ENCODE data around the gene SENP8. TPM values are rescaled to one million over a fixed set of nuclear protein-coding genes. Genes with fewer than 3 reads are reported as not detected.

The SENP8 gene
- total RNA-seq, 3 donors from 2014 or later (not counting 1 experiment from before 2014, with no cell fraction given) = 0.27 to 0.45 (median 0.28) TPM

GRCh38 chr15:72175186-72176044 lies 57.2 kb downstream of the SENP8 start:
- Mint-ChIP-seq H3K36me3 (no peaks in the 10 kb centered on the region), H3K4me3 (no peak overlapping the region), H3K4me1 (no peaks in the 10 kb centered on the region), H3K27me3 (ENCODE audit: low read depth in 2 of 2) (peaks cover 0 to 5% of the 10 kb centered on the region in 2 donors), H3K9me3 (no peaks in the 10 kb centered on the region), H3K27ac (no peak overlapping the region)
- WGBS (ENCODE audit: insufficient coverage) = 90% methylated on average over 13 of the region's 15 CpGs
- no peak for TF ChIP-seq CTCF (IDR thresholded peaks at IDR 0.05)
- no peak overlapping the region for H3K27ac ChIP-seq (ENCODE audit: low read length)
- H3K4me1 ChIP-seq (ENCODE audit: control insufficient read depth, insufficient read depth, low read length) = no peaks in the 10 kb centered on the region
- H3K4me3 ChIP-seq (ENCODE audit: low read length) = no peak overlapping the region
- H3K9me3 ChIP-seq (ENCODE audit: control insufficient read depth, insufficient read depth, low read length) = no peaks in the 10 kb centered on the region
- intact Hi-C loops (cut with micrococcal nuclease) = no loop called here
- H3K27me3 ChIP-seq (ENCODE audit: control insufficient read depth, insufficient read depth, low read length) = no peaks in the 10 kb centered on the region
- no peak for DNase-seq
- H3K36me3 ChIP-seq (ENCODE audit: control insufficient read depth, insufficient read depth, low read length) = no peaks in the 10 kb centered on the region
- ATAC-seq = no peak

GRCh38 chr15:72176159-72176558 lies 58.0 kb downstream of the SENP8 start:
- no peak overlapping the region for H3K4me3 ChIP-seq (ENCODE audit: low read length)
- no peak for DNase-seq
- intact Hi-C loops (cut with micrococcal nuclease) = no loop called here
- H3K27me3 ChIP-seq (ENCODE audit: control insufficient read depth, insufficient read depth, low read length) = no peaks in the 10 kb centered on the region
- no peaks in the 10 kb centered on the region for H3K9me3 Mint-ChIP-seq
- no peak for TF ChIP-seq CTCF (IDR thresholded peaks at IDR 0.05)
- H3K4me1 ChIP-seq (ENCODE audit: control insufficient read depth, insufficient read depth, low read length) = no peaks in the 10 kb centered on the region
- no peak overlapping the region for H3K27ac Mint-ChIP-seq
- no peak overlapping the region for H3K27ac ChIP-seq (ENCODE audit: low read length)
- H3K36me3 ChIP-seq (ENCODE audit: control insufficient read depth, insufficient read depth, low read length) = no peaks in the 10 kb centered on the region
- H3K4me1 Mint-ChIP-seq = no peaks in the 10 kb centered on the region
- no peaks in the 10 kb centered on the region for H3K36me3 Mint-ChIP-seq
- no peak for ATAC-seq
- H3K9me3 ChIP-seq (ENCODE audit: control insufficient read depth, insufficient read depth, low read length) = no peaks in the 10 kb centered on the region
- 86% methylated on average over 6 of the region's 6 CpGs for WGBS (ENCODE audit: insufficient coverage)
- H3K4me3 Mint-ChIP-seq = no peak overlapping the region
- H3K27me3 Mint-ChIP-seq (ENCODE audit: low read depth in 2 of 2) = peaks cover 6 to 8% of the 10 kb centered on the region in 2 donors

- ATAC-seq = no peak
- TF ChIP-seq CTCF (IDR thresholded peaks at IDR 0.05) = no peak
- no peak overlapping the region for H3K27ac Mint-ChIP-seq
- no peak overlapping the region for H3K27ac ChIP-seq (ENCODE audit: low read length)
- no peak overlapping the region for H3K4me3 Mint-ChIP-seq
- intact Hi-C loops (cut with micrococcal nuclease) = no loop called here
- no peaks in the 10 kb centered on the region for H3K27me3 ChIP-seq (ENCODE audit: control insufficient read depth, insufficient read depth, low read length)
- no peak overlapping the region for H3K4me3 ChIP-seq (ENCODE audit: low read length)
- H3K27me3 Mint-ChIP-seq (ENCODE audit: low read depth in 2 of 2) = peaks cover 8 to 12% of the 10 kb centered on the region in 2 donors
- H3K9me3 ChIP-seq (ENCODE audit: control insufficient read depth, insufficient read depth, low read length) = no peaks in the 10 kb centered on the region
- WGBS (ENCODE audit: insufficient coverage) = 100% methylated on average over 2 of the region's 3 CpGs
- H3K4me1 ChIP-seq (ENCODE audit: control insufficient read depth, insufficient read depth, low read length) = no peaks in the 10 kb centered on the region
- H3K4me1 Mint-ChIP-seq = no peaks in the 10 kb centered on the region
- no peaks in the 10 kb centered on the region for H3K36me3 Mint-ChIP-seq
- no peaks in the 10 kb centered on the region for H3K36me3 ChIP-seq (ENCODE audit: control insufficient read depth, insufficient read depth, low read length)
- DNase-seq = no peak
- H3K9me3 Mint-ChIP-seq = no peaks in the 10 kb centered on the region
These were observed 58.5 kb downstream of the SENP8 start for GRCh38 chr15:72176743-72177142.

Measured in natural killer cell (primary cell).